K562 (cell line): ENCODE data around the gene SLC17A8. TPM values are rescaled to one million over a fixed set of nuclear protein-coding genes. Genes with fewer than 3 reads are reported as not detected.

Experiments used
- ARID1B ChIP-seq: fragments of 450-650 bp; IDR thresholded peaks from 2 replicates; pipeline ENCODE4 v1.6.1; 2016; ENCODE audit warnings: antibody characterized with exemption, mild to moderate bottlenecking, inconsistent platforms
- ARID3A ChIP-seq: IDR thresholded peaks from 2 replicates; pipeline ENCODE4 v1.6.1; 2012; ENCODE audit warnings: low read depth, low read length, improper control_type of control experiment, borderline replicate concordance
- CBX2 ChIP-seq: fragments of 200-600 bp; sonication (generic); IDR thresholded peaks from one replicate; pipeline ENCODE4 v1.6.1; 2012; ENCODE audit warnings: mild to moderate bottlenecking, low read length, inconsistent platforms; ENCODE audit not compliant: insufficient read depth, poor library complexity, severe bottlenecking
- CCNT2 ChIP-seq: IDR thresholded peaks from 2 replicates; pipeline ENCODE4 v1.6.1; 2011; ENCODE audit warnings: borderline replicate concordance, low read depth, mild to moderate bottlenecking, moderate library complexity, mixed read lengths, low read length; ENCODE audit not compliant: insufficient read length; ENCODE audit errors: extremely low read depth
- GATAD2A ChIP-seq: fragments of 450-650 bp; IDR thresholded peaks from 2 replicates; pipeline ENCODE4 v1.6.1; 2017
- NONO ChIP-seq, 2 experiments: fragments of 200-400 bp in 1 of 2; fragments of 450-650 bp in 1 of 2; formaldehyde crosslinking in 1 of 2; IDR thresholded peaks; 2 replicates each; pipeline ENCODE4 v1.6.1; 2017; ENCODE audit warnings: low read depth in 2 of 2, mild to moderate bottlenecking in 2 of 2, moderate library complexity in 2 of 2, low read length in 1 of 2
- OTX1 ChIP-seq: fragments of 450-650 bp; formaldehyde crosslinking; IDR thresholded peaks from 2 replicates; pipeline ENCODE4 v1.4.0; 2022; ENCODE audit warnings: mild to moderate bottlenecking
- PCBP1 ChIP-seq: fragments of 200-400 bp; formaldehyde crosslinking; IDR thresholded peaks from 2 replicates; pipeline ENCODE4 v1.6.1; 2018; ENCODE audit warnings: mild to moderate bottlenecking, low read depth, low read length; ENCODE audit not compliant: poor library complexity, severe bottlenecking
- POLR3A ChIP-seq: IDR thresholded peaks from 2 replicates; pipeline ENCODE4 v1.6.1; 2011; ENCODE audit warnings: borderline replicate concordance, mild to moderate bottlenecking, moderate library complexity; ENCODE audit not compliant: insufficient read length, insufficient read depth; ENCODE audit errors: extremely low read depth
- POLR3G ChIP-seq: IDR thresholded peaks from 2 replicates; pipeline ENCODE4 v1.6.1; 2011; ENCODE audit not compliant: insufficient read length, insufficient replicate concordance; ENCODE audit errors: extremely low read depth
- PRDM10 ChIP-seq: fragments of 450-650 bp; IDR thresholded peaks from 2 replicates; pipeline ENCODE4 v1.6.1; 2018; ENCODE audit not compliant: partially characterized antibody
- RFX7 ChIP-seq: fragments of 250-450 bp; sonication (Bioruptor Pico); IDR thresholded peaks from 2 replicates; pipeline ENCODE4 v1.5.1; 2021; ENCODE audit warnings: mild to moderate bottlenecking
- SMARCA4 ChIP-seq: fragments of 450-650 bp; IDR thresholded peaks from 2 replicates; pipeline ENCODE4 v1.6.1; 2016
- TEAD1 ChIP-seq, 2 experiments: fragments of 450-650 bp in 1 of 2; sonication (generic) in 1 of 2; formaldehyde crosslinking; IDR thresholded peaks; 2 replicates each; pipeline versions ENCODE4 v1.4.0 to v1.8.0; 2020 to 2022; ENCODE audit warnings: mild to moderate bottlenecking in 2 of 2, missing genetic modification reagents in 1 of 2
- ZBTB1 ChIP-seq: sonication (generic); formaldehyde crosslinking; IDR thresholded peaks from 2 replicates; pipeline ENCODE4 v1.8.1; 2023; ENCODE audit warnings: missing genetic modification reagents, low read depth, mild to moderate bottlenecking, borderline replicate concordance
- ZNF143 ChIP-seq: sonication (generic); formaldehyde crosslinking; IDR thresholded peaks from 2 replicates; pipeline ENCODE4 v1.9.0; 2022; ENCODE audit warnings: mild to moderate bottlenecking, missing genetic modification reagents
- ZNF217 ChIP-seq: sonication (generic); formaldehyde crosslinking; IDR thresholded peaks from 2 replicates; pipeline ENCODE4 v1.8.0; 2022; ENCODE audit warnings: mild to moderate bottlenecking, missing genetic modification reagents
- polyA plus RNA-seq, 8 experiments: library from polyadenylated mRNA; depleted of rRNA in 4 of 8; stranded (reverse) in 5 of 8; unstranded in 3 of 8; fragments of >200 nt; fragmentation: Nextera tagmentation in 2 of 8; fragmentation: Illumina TruSeq in 1 of 8; extraction: Ambion mirVana in 2 of 8; extraction: Trizol in 1 of 8; gene quantifications; 2 replicates each; pipeline versions ENCODE4 v1.2.1 to v1.2.3, GENCODE V29; 2011 to 2014; ENCODE audit warnings: inconsistent platforms in 1 of 8, missing spikeins in 1 of 8
- total RNA-seq, 7 experiments: library from RNA; depleted of rRNA in 6 of 7; stranded (reverse); fragments of >200 nt in 6 of 7; fragmentation: Illumina TruSeq in 2 of 7; extraction: Trizol in 2 of 7; gene quantifications; 2 replicates each; pipeline versions ENCODE4 v1.2.1 to v1.2.3, GENCODE V29; 2011 to 2021; ENCODE audit warnings: low replicate concordance in 1 of 7
- TF ChIP-seq, protein P1 (sequence below): sonication (generic); formaldehyde crosslinking; IDR thresholded peaks from 2 replicates; pipeline ENCODE4 v1.8.1; 2023; ENCODE audit warnings: mild to moderate bottlenecking, missing genetic modification reagents, moderate library complexity

The SLC17A8 gene
- total and polyA plus RNA-seq, 9 of the 15 experiments (the other 6 are each of a cell fraction or from before 2014, with no cell fraction given): 0.03 TPM; not detected in 8

- no peak for TF ChIP-seq PRDM10
- no peak for TF ChIP-seq TEAD1 (CRISPR knock-in tag; IDR thresholded peaks at IDR 0.05)
- no peak for TF ChIP-seq GATAD2A
- TF ChIP-seq ZNF143 (CRISPR knock-in tag): no peak
- no peak for TF ChIP-seq ZNF217 (CRISPR knock-in tag)
- no peak for TF ChIP-seq OTX1 (CRISPR knock-in tag)
- no peak for TF ChIP-seq CBX2
- no peak for TF ChIP-seq ZBTB1 (CRISPR knock-in tag)
- TF ChIP-seq POLR3G: no peak
- TF ChIP-seq, protein P1, sequence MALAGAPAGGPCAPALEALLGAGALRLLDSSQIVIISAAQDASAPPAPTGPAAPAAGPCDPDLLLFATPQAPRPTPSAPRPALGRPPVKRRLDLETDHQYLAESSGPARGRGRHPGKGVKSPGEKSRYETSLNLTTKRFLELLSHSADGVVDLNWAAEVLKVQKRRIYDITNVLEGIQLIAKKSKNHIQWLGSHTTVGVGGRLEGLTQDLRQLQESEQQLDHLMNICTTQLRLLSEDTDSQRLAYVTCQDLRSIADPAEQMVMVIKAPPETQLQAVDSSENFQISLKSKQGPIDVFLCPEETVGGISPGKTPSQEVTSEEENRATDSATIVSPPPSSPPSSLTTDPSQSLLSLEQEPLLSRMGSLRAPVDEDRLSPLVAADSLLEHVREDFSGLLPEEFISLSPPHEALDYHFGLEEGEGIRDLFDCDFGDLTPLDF: no peak
- no peak for TF ChIP-seq RFX7
- TF ChIP-seq POLR3A: no peak
- peak; percentile 82 for TF ChIP-seq ARID1B
- TF ChIP-seq ARID3A: 0 out of 2 replicates have a peak, but pooled peaks have one; percentile 50
- TF ChIP-seq NONO (IDR thresholded peaks at IDR 0.05; ENCODE audit: low read depth in 2 of 2, low read length in 1 of 2): no peak
- TF ChIP-seq CCNT2: peak; percentile 38
- TF ChIP-seq PCBP1: no peak
- peak; percentile 59; the same call in 1 of the 2 replicates for TF ChIP-seq SMARCA4
Measured at GRCh38 chr12:100437038-100437841, 80.4 kb downstream of the SLC17A8 start (continued).
